ENCODE data around the gene SEMA3D.
A peak's percentile ranks its signal among the peaks of the same experiment; 100 is the strongest.

The SEMA3D gene

DNA sequence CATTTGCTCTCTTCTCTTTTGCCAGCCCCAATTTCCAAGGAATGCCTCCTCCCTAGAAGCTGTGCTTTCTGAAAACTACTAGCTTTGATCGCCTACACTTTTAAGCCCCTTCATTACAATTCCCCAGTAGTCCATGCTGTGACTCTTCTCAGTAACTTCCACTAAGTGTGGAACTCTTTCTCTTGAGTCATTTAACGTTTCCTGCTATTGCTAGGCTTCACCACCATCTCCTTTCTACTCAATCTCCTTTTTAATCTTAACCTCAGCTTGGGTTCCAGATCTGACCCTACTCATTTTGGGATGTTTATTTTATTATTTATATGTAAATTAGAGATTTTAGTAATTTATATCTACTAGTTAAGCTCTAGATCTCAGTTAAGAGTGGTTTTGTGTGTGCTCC, 14.4 kb upstream of the SEMA3D start:
- no peak overlapping the region for H4K12ac ChIP-seq (ENCODE audit: low read depth, low read length)
- H3K79me1 ChIP-seq (ENCODE audit: low read length): no peaks in the 10 kb centered on the region
- no peak for DNase-seq
- H3K27ac ChIP-seq (ENCODE audit: low read depth, low read length): no peak overlapping the region
- H3K79me2 ChIP-seq (ENCODE audit: control insufficient read depth, insufficient read depth, low read length, poor library complexity): no peaks in the 10 kb centered on the region
- peaks cover 2% of the 10 kb centered on the region for H3K9me3 ChIP-seq (ENCODE audit: insufficient read depth, low read depth, low read length)
- no peak overlapping the region for H2AFZ ChIP-seq (ENCODE audit: insufficient read depth, low read length, poor library complexity)
- no peak overlapping the region for H2AK5ac ChIP-seq (ENCODE audit: low read length)
- H2BK5ac ChIP-seq (ENCODE audit: low read depth, low read length, poor library complexity): no peak overlapping the region
- H3K18ac ChIP-seq (ENCODE audit: low read length): no peak overlapping the region
- no peak overlapping the region for H2BK120ac ChIP-seq (ENCODE audit: insufficient read depth, low read length, poor library complexity)
- no peak overlapping the region for H3K14ac ChIP-seq (ENCODE audit: low read length)
- H2BK12ac ChIP-seq (ENCODE audit: low read length): no peak overlapping the region
- H3K4me1 ChIP-seq (ENCODE audit: control insufficient read depth in 1 of 2, insufficient read depth in 2 of 2, low read length in 2 of 2): no peaks in the 10 kb centered on the region
- WGBS (ENCODE audit: extremely low coverage, insufficient coverage, insufficient read length): no CpG with 5 or more reads among the region's 2 CpGs
- H4K91ac ChIP-seq (ENCODE audit: low read depth, low read length): no peak overlapping the region
- no peak overlapping the region for H3K4me2 ChIP-seq (ENCODE audit: low read length)
- H3K4ac ChIP-seq (ENCODE audit: low read depth, low read length): no peak overlapping the region
- H3K23ac ChIP-seq (ENCODE audit: low read length): no peak overlapping the region
- no peak overlapping the region for H4K8ac ChIP-seq (ENCODE audit: low read depth, low read length)
- no peak overlapping the region for H3K4me3 ChIP-seq (ENCODE audit: low read depth, low read length)
- no peaks in the 10 kb centered on the region for H3K27me3 ChIP-seq (ENCODE audit: insufficient read depth, low read length)
- H3K36me3 ChIP-seq (ENCODE audit: control insufficient read depth in 1 of 2, insufficient read depth in 2 of 2, low read length in 2 of 2): no peaks in the 10 kb centered on the region
- no peak overlapping the region for H3K9ac ChIP-seq (ENCODE audit: low read length)

DNA sequence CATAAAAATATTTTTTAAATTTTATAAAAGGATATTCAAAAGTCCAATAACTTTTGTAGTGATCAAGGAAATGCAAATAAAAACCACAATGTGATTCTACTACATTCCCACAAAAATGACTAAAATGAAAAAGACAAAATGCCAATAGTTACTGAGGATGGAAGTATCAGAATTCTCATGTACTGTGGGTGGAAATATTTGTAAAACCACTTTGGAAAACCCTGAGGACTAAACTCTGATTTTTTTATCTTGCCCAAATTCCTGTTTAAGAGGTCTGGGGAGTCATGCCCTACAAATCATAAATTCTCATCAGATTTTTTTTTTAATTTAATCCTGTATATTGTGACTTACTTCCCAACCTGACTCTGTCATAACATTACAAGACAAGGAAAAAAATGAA, 9.8 kb upstream of the SEMA3D start:
- no peak overlapping the region for H3K4ac ChIP-seq (ENCODE audit: low read depth, low read length)
- H3K36me3 ChIP-seq (ENCODE audit: control insufficient read depth in 1 of 2, insufficient read depth in 2 of 2, low read length in 2 of 2): no peaks in the 10 kb centered on the region
- no peaks in the 10 kb centered on the region for H3K27me3 ChIP-seq (ENCODE audit: insufficient read depth, low read length)
- H3K4me3 ChIP-seq (ENCODE audit: low read depth, low read length): no peak overlapping the region
- no peak overlapping the region for H2BK120ac ChIP-seq (ENCODE audit: insufficient read depth, low read length, poor library complexity)
- no peak overlapping the region for H2AFZ ChIP-seq (ENCODE audit: insufficient read depth, low read length, poor library complexity)
- no peak overlapping the region for H4K91ac ChIP-seq (ENCODE audit: low read depth, low read length)
- no peaks in the 10 kb centered on the region for H3K79me1 ChIP-seq (ENCODE audit: low read length)
- H4K8ac ChIP-seq (ENCODE audit: low read depth, low read length): no peak overlapping the region
- H3K9me3 ChIP-seq (ENCODE audit: insufficient read depth, low read depth, low read length): peaks cover 2% of the 10 kb centered on the region
- H3K9ac ChIP-seq (ENCODE audit: low read length): no peak overlapping the region
- H4K12ac ChIP-seq (ENCODE audit: low read depth, low read length): no peak overlapping the region
- H3K4me2 ChIP-seq (ENCODE audit: low read length): no peak overlapping the region
- H3K14ac ChIP-seq (ENCODE audit: low read length): no peak overlapping the region
- H2AK5ac ChIP-seq (ENCODE audit: low read length): no peak overlapping the region
- H3K18ac ChIP-seq (ENCODE audit: low read length): no peak overlapping the region
- no peak overlapping the region for H3K27ac ChIP-seq (ENCODE audit: low read depth, low read length)
- no peak for DNase-seq
- H3K79me2 ChIP-seq (ENCODE audit: control insufficient read depth, insufficient read depth, low read length, poor library complexity): no peaks in the 10 kb centered on the region
- no peak overlapping the region for H3K23ac ChIP-seq (ENCODE audit: low read length)
- H2BK12ac ChIP-seq (ENCODE audit: low read length): no peak overlapping the region
- no peak overlapping the region for H2BK5ac ChIP-seq (ENCODE audit: low read depth, low read length, poor library complexity)
- H3K4me1 ChIP-seq (ENCODE audit: control insufficient read depth in 1 of 2, insufficient read depth in 2 of 2, low read length in 2 of 2): no peaks in the 10 kb centered on the region

DNA sequence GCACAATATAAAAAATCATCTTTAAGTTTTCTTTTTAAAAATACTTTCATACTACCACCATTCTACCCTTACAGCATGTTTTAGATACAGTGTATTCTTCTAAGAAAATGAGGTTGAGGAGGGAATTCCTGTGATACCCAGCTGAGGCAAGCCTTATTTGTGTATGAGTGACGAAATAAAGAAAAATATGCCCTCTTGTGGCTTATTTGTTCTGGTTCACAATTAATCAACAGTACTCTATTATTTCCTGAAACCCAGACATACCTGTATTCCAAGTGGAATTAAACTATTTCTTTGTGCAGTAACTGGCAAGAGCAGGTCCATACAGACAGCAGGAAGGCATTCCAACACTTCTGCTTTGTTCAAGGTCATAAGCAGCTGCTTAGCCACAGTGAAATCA, 4.5 kb upstream of the SEMA3D start:
- no peak overlapping the region for H4K91ac ChIP-seq (ENCODE audit: low read depth, low read length)
- no peaks in the 10 kb centered on the region for H3K36me3 ChIP-seq (ENCODE audit: control insufficient read depth in 1 of 2, insufficient read depth in 2 of 2, low read length in 2 of 2)
- no peak overlapping the region for H3K4me2 ChIP-seq (ENCODE audit: low read length)
- H3K23ac ChIP-seq (ENCODE audit: low read length): no peak overlapping the region
- H4K12ac ChIP-seq (ENCODE audit: low read depth, low read length): no peak overlapping the region
- no peak for DNase-seq
- no peak overlapping the region for H3K14ac ChIP-seq (ENCODE audit: low read length)
- no peak overlapping the region for H3K4me3 ChIP-seq (ENCODE audit: low read depth, low read length)
- no peak overlapping the region for H2BK12ac ChIP-seq (ENCODE audit: low read length)
- H3K27me3 ChIP-seq (ENCODE audit: insufficient read depth, low read length): no peaks in the 10 kb centered on the region
- no peak overlapping the region for H3K27ac ChIP-seq (ENCODE audit: low read depth, low read length)
- no peak overlapping the region for H2BK120ac ChIP-seq (ENCODE audit: insufficient read depth, low read length, poor library complexity)
- no peak overlapping the region for H2BK5ac ChIP-seq (ENCODE audit: low read depth, low read length, poor library complexity)
- H4K8ac ChIP-seq (ENCODE audit: low read depth, low read length): no peak overlapping the region
- no peak overlapping the region for H3K9ac ChIP-seq (ENCODE audit: low read length)
- no peaks in the 10 kb centered on the region for H3K9me3 ChIP-seq (ENCODE audit: insufficient read depth, low read depth, low read length)
- H3K4me1 ChIP-seq (ENCODE audit: control insufficient read depth in 1 of 2, insufficient read depth in 2 of 2, low read length in 2 of 2): no peaks in the 10 kb centered on the region
- no peaks in the 10 kb centered on the region for H3K79me2 ChIP-seq (ENCODE audit: control insufficient read depth, insufficient read depth, low read length, poor library complexity)
- no peak overlapping the region for H2AFZ ChIP-seq (ENCODE audit: insufficient read depth, low read length, poor library complexity)
- H3K4ac ChIP-seq (ENCODE audit: low read depth, low read length): no peak overlapping the region
- H2AK5ac ChIP-seq (ENCODE audit: low read length): no peak overlapping the region
- H3K18ac ChIP-seq (ENCODE audit: low read length): no peak overlapping the region
- WGBS (ENCODE audit: extremely low coverage, insufficient coverage, insufficient read length): no CpG with 5 or more reads among the region's 1 CpG
- H3K79me1 ChIP-seq (ENCODE audit: low read length): no peaks in the 10 kb centered on the region

DNA sequence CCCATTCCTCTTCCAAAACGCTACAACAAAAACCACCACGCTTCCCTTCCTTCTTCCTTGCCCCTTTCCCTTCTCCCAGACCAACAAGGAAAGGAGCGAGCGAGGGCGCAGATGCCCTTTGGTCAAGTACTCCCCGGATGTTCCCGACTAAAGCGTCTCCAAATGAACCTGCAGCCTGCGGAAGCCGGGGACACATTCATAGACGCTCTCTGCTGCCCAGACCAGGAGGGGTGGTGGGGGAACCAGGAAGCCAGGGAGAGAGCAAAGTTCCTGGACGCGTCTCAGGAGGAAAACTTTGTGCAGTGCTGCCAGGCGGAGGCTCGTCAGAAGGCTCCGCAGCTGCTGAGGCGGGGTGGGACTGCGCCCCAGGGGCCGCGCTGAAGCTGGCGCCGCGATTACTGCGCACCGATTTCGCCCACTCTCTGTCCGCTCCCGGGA, 754 bp downstream of the SEMA3D start:
- no peak for DNase-seq
- no peak overlapping the region for H3K14ac ChIP-seq (ENCODE audit: low read length)
- no peak overlapping the region for H3K23ac ChIP-seq (ENCODE audit: low read length)
- peak overlapping the region; percentile 76 for H3K4me3 ChIP-seq (ENCODE audit: low read depth, low read length)
- no peaks in the 10 kb centered on the region for H3K79me1 ChIP-seq (ENCODE audit: low read length)
- peak overlapping the region; percentile 14 for H4K12ac ChIP-seq (ENCODE audit: low read depth, low read length)
- no peak overlapping the region for H2AK5ac ChIP-seq (ENCODE audit: low read length)
- peak overlapping the region; percentile 99 for H3K4me2 ChIP-seq (ENCODE audit: low read length)
- no peaks in the 10 kb centered on the region for H3K27me3 ChIP-seq (ENCODE audit: insufficient read depth, low read length)
- H2BK12ac ChIP-seq (ENCODE audit: low read length): no peak overlapping the region
- H3K79me2 ChIP-seq (ENCODE audit: control insufficient read depth, insufficient read depth, low read length, poor library complexity): no peaks in the 10 kb centered on the region
- H2BK120ac ChIP-seq (ENCODE audit: insufficient read depth, low read length, poor library complexity): no peak overlapping the region
- H3K9ac ChIP-seq (ENCODE audit: low read length): peak overlapping the region; percentile 49
- no peaks in the 10 kb centered on the region for H3K4me1 ChIP-seq (ENCODE audit: control insufficient read depth in 1 of 2, insufficient read depth in 2 of 2, low read length in 2 of 2)
- H4K8ac ChIP-seq (ENCODE audit: low read depth, low read length): no peak overlapping the region
- no peak overlapping the region for H3K4ac ChIP-seq (ENCODE audit: low read depth, low read length)
- H3K27ac ChIP-seq (ENCODE audit: low read depth, low read length): no peak overlapping the region
- H4K91ac ChIP-seq (ENCODE audit: low read depth, low read length): no peak overlapping the region
- no peaks in the 10 kb centered on the region for H3K9me3 ChIP-seq (ENCODE audit: insufficient read depth, low read depth, low read length)
- H2BK5ac ChIP-seq (ENCODE audit: low read depth, low read length, poor library complexity): no peak overlapping the region
- H2AFZ ChIP-seq (ENCODE audit: insufficient read depth, low read length, poor library complexity): peak overlapping the region; percentile 14
- no peak overlapping the region for H3K18ac ChIP-seq (ENCODE audit: low read length)
- WGBS (ENCODE audit: extremely low coverage, insufficient coverage, insufficient read length): no CpG with 5 or more reads among the region's 28 CpGs
- H3K36me3 ChIP-seq (ENCODE audit: control insufficient read depth in 1 of 2, insufficient read depth in 2 of 2, low read length in 2 of 2): no peaks in the 10 kb centered on the region

All from trophoblast cell (in vitro differentiated cells and primary cell).